Uterus (tissue), 2 donors: Measurements from ENCODE around the gene FABP7.

Source experiments
- CTCF ChIP-seq, 4 experiments: fragments of 200-600 bp in 2 of 4; fragments of 450-650 bp in 2 of 4; sonication (generic) in 2 of 4; IDR thresholded peaks; one replicate each; pipeline ENCODE4 v1.5.1; 2016 to 2019; ENCODE audit warnings: antibody characterized with exemption in 4 of 4, mild to moderate bottlenecking in 2 of 4, moderate library complexity in 1 of 4
- POLR2A ChIP-seq, 2 donors: fragments of 450-650 bp; IDR thresholded peaks; one replicate each; pipeline ENCODE4 v1.6.1; 2016; ENCODE audit warnings: antibody characterized with exemption in 2 of 2, mild to moderate bottlenecking in 1 of 2, moderate library complexity in 1 of 2

- no peak for TF ChIP-seq POLR2A (IDR thresholded peaks at IDR 0.05)
- no peak for TF ChIP-seq CTCF (IDR thresholded peaks at IDR 0.05)
Observed at GRCh38 chr6:122760330-122760729, 19.2 kb upstream of the FABP7 start.
